Hepatic stellate cell (primary cell): ENCODE data around the gene SDC3.

Experiments used
- DNase-seq: peaks from one replicate; pipeline ENCODE4 v3.0.0; 2011; ENCODE audit warnings: low spot score

The SDC3 gene

GRCh38 chr1:30928789-30929134 is 20.2 kb upstream of the SDC3 start:
- DNase-seq: no peak

- no peak for DNase-seq
Measured at GRCh38 chr1:30928171-30928570, 19.6 kb upstream of the SDC3 start.

- DNase-seq: no peak
Measured at GRCh38 chr1:30927448-30927847, 18.9 kb upstream of the SDC3 start.

- DNase-seq: no peak
Measured at GRCh38 chr1:30923597-30923996, 15.0 kb upstream of the SDC3 start.

- no peak for DNase-seq
Measured at GRCh38 chr1:30920827-30921226, 12.3 kb upstream of the SDC3 start.

- DNase-seq: no peak
Measured at GRCh38 chr1:30919025-30919881, 10.7 kb upstream of the SDC3 start.

- DNase-seq: no peak
Measured at GRCh38 chr1:30916296-30916695, 7.7 kb upstream of the SDC3 start.

GRCh38 chr1:30915491-30916230 is 7.1 kb upstream of the SDC3 start:
- no peak for DNase-seq

- DNase-seq: no peak
Measured at GRCh38 chr1:30914931-30915330, 6.4 kb upstream of the SDC3 start.

GRCh38 chr1:30914587-30914922 is 6.0 kb upstream of the SDC3 start:
- no peak for DNase-seq

GRCh38 chr1:30912913-30913652 is 4.5 kb upstream of the SDC3 start:
- DNase-seq: no peak

GRCh38 chr1:30912224-30912623 is 3.7 kb upstream of the SDC3 start:
- no peak for DNase-seq

GRCh38 chr1:30911059-30911954 is 2.7 kb upstream of the SDC3 start:
- peak; percentile 92 for DNase-seq

- DNase-seq: no peak
Measured at GRCh38 chr1:30909365-30910068, 959 bp upstream of the SDC3 start.

- no peak for DNase-seq
Measured at GRCh38 chr1:30908316-30908695, 252 bp downstream of the SDC3 start.

- no peak for DNase-seq
Measured at GRCh38 chr1:30907481-30908315, 860 bp downstream of the SDC3 start.

- no peak for DNase-seq
Measured at GRCh38 chr1:30906631-30907441, 1.7 kb downstream of the SDC3 start.

GRCh38 chr1:30905916-30906620 is 2.5 kb downstream of the SDC3 start:
- DNase-seq: no peak

- no peak for DNase-seq
Measured at GRCh38 chr1:30905403-30905802, 3.2 kb downstream of the SDC3 start.
